ENCODE measurements around the gene SPATS2.
A peak's percentile ranks its signal among the peaks of the same experiment; 100 is the strongest.

SPATS2 gene

DNA sequence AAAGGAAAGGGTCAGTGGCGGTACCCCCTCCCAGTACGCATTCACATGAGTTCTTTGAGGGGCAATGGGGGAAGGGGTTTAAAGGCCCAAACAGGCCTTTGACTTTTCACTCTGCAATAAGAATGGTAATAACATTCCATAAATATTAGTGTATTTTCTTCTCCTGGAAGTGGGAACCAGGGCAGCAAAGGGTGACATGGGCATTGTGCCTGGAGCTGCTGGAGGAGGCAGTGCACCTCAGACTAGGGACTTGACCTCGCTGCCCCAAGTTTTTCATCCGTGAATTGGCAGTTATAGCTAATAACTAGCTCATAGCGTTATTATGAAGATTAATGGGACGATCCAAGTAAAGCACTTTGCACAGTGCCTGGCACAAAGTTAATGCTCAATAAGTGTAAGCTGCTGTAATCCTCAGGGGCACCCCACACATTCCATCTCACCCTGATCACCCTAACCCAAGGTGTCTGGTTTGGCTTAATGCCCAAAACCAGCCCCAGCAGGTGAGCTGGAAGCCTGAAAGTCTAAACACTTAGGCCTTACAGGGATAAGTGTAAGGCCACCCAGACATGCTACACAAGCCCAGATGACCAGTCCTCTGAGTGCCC lies 168.8 kb downstream of the SPATS2 start:
- TF ChIP-seq, protein P1, sequence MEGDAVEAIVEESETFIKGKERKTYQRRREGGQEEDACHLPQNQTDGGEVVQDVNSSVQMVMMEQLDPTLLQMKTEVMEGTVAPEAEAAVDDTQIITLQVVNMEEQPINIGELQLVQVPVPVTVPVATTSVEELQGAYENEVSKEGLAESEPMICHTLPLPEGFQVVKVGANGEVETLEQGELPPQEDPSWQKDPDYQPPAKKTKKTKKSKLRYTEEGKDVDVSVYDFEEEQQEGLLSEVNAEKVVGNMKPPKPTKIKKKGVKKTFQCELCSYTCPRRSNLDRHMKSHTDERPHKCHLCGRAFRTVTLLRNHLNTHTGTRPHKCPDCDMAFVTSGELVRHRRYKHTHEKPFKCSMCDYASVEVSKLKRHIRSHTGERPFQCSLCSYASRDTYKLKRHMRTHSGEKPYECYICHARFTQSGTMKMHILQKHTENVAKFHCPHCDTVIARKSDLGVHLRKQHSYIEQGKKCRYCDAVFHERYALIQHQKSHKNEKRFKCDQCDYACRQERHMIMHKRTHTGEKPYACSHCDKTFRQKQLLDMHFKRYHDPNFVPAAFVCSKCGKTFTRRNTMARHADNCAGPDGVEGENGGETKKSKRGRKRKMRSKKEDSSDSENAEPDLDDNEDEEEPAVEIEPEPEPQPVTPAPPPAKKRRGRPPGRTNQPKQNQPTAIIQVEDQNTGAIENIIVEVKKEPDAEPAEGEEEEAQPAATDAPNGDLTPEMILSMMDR (IDR thresholded peaks at IDR 0.05; ENCODE audit: control extremely low read depth, extremely low read depth, low read depth, missing control alignments), result no peak
- ChIA-PET POLR2A (interaction anchor here (0.7 kb wide), 1 partner anchor 187 kb away, joined by 3 read pairs; no protein-coding TSS in a partner anchor), CTCF (interaction anchor here (0.9 to 4.5 kb wide), 8 partner anchors 17 to 194 kb away, joined by 3 to 37 read pairs (median 5); partner anchors contain the start of gene SPATS2)
- DNase-seq (ENCODE audit: extremely low spot score), result no peak

DNA sequence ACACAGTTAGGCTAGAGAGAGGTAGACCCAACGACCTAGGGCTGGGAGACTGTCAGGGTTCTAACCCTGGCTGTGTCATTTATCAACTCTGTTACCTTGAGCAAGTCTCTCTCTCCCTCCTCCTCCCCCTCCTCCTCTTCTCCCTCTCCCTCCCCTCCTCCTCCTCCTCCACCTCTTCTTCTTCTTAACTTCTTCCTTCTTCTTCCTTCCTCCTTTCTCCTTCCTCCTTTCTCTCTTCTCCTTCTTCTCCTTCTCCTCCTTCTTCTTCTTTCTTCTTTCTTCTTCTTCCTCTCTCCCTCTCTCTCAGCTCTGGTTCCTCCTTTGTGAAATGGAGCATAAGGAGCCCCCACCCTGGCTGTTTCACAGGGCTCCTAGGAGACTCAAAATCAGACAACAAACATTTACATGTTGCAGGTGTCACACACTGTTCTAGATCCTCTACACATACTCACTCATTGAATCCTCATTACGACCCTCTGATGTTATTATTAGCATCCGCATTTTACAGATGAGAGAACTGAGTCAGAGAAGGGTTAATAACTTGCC lies 169.3 kb downstream of the SPATS2 start:
- POLR2A ChIA-PET, result no interaction called here
- CTCF ChIA-PET, result interaction anchor here (1.0 to 3.1 kb wide), 7 partner anchors 22 to 195 kb away, joined by 3 to 19 read pairs (median 7); partner anchors contain the start of gene SPATS2
- no peak for DNase-seq (ENCODE audit: extremely low spot score)
- TF ChIP-seq, protein P1 (IDR thresholded peaks at IDR 0.05; ENCODE audit: control extremely low read depth, extremely low read depth, low read depth, missing control alignments), result no peak

DNA sequence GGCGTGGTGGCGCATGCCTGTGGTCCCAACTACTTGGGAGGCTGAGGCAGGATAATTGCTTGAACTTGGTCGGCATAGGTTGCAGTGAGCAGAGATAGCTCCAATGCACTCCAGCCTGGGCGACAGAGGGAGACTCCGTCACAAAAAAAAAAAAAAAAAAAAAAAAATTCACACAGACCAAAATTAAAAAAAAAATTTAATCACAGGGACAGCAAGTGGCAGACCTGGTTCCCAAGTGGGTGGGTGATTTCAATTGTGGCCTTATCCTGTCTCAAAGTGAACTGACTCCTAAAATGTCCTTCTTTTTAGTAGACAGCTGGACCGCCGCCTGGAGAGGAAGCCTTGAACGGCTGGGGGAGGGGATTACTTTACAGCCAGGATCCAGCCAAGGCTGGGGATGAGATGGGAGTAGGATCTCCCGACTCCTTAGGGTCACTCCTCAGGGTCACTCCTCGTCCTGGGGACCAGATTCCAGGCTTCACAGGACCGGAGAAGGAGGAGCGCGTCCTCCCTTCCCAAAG lies 170.0 kb downstream of the SPATS2 start:
- DNase-seq (ENCODE audit: extremely low spot score), result no peak
- CTCF ChIA-PET, result interaction anchor here (1.0 to 2.9 kb wide), 10 partner anchors 12 to 248 kb away, joined by 3 to 11 read pairs (median 6); partner anchors contain the start of gene SPATS2
- TF ChIP-seq, protein P1 (IDR thresholded peaks at IDR 0.05; ENCODE audit: control extremely low read depth, extremely low read depth, low read depth, missing control alignments), result no peak
- POLR2A ChIA-PET, result interaction anchor here (0.7 kb wide), 1 partner anchor 77 kb away, joined by 4 read pairs; no protein-coding TSS in a partner anchor

DNA sequence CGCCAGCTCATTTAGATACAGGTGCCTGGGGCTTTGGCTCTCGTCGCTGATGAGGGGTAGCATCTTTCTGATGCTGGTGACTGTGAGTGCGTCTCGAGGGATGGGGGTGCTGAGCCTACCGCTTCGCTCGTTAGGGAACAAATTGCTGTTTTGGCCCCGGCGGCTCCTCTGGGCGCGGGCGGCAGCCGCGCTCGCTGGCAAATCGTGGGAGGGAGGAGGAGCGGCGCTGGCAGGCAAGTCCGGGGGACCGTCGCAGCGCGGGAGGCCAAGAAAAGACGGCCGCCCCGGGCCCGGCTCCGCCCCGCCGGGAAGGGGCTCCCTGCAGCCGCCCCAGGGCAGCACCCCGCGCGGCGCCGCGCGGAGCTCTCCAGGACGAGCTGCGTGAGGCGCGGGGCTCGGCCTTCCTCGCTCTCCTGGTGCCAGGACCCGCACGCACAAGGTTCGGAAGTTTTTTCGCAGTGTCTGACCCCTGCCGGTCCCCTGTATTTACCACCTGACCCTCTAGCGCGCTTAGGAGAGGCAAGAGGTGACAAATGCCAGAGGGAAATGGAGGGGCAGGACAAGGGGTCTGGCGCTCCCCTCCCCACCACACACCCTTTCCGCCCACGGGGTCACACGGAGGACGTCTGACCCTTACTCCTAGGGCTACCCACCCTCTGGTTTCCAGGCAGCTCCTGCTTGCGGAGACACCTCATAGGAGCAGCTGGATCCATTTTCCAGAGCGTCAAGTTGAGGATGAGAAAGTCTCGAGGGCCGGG lies 170.7 kb downstream of the SPATS2 start:
- CTCF ChIA-PET, result interaction anchor here (1.0 to 3.0 kb wide), 10 partner anchors 12 to 249 kb away, joined by 4 to 11 read pairs (median 8); partner anchors contain the start of gene SPATS2
- DNase-seq (ENCODE audit: extremely low spot score), result no peak
- POLR2A ChIA-PET, result interaction anchor here (0.7 kb wide), 1 partner anchor 78 kb away, joined by 4 read pairs; no protein-coding TSS in a partner anchor
- TF ChIP-seq, protein P1 (IDR thresholded peaks at IDR 0.05; ENCODE audit: control extremely low read depth, extremely low read depth, low read depth, missing control alignments), result peak; percentile 18

DNA sequence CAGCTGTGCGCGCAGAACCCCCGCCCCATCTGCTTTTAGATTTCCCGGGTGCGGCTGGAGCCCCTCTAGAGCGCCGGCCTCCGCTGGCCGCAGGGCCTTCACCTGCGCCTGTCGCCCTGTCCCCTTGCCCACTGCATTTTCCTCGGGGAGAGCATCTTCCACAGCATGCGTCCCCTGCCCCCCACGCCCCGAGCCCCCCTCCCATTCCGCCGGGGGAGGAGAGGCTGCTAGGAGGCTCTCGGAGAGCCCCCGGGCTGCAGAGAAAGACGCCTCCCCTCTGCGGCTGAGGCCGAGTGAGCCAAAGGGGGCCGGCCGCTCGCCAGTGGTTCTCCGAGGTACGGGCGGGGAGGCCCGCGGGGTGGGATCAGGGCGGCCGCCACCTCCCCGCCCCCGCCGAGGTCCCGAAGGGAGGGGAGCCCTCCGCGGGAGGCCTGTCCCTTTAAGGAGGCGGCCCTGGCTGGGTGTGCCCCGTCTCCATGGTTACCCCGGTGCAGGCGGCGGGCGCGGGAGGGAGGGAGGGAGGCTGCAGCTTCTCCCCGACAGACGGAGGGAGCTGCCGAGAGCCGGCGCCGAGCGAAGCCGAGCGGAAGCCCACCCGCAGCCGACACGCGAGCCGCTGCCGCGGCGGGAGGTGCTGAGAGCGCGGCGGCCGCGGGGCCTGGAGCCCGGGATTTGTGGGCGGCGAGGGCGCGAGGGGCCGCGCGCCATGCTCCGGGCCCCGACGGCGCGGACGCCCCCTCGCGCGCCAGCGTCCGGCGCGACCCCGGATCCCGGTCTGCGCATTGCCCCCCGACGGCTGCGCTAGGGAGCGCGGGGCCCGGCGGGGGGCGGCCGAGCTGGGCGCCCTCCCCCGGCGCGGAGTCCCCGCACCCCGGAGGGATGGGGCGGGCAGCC lies 171.5 kb downstream of the SPATS2 start, which contains the start of gene KCNH3:
TSS of gene KCNH3 (plus strand) at position 521 of the 894 bp plus-strand sequence. CDS start 387 bp downstream, outside the sequence.
- TF ChIP-seq, protein P1 (IDR thresholded peaks at IDR 0.05; ENCODE audit: control extremely low read depth, extremely low read depth, low read depth, missing control alignments), result no peak
- ChIA-PET CTCF (interaction anchor here (1.0 to 3.0 kb wide), 11 partner anchors 13 to 250 kb away, joined by 3 to 11 read pairs (median 7); partner anchors contain the start of gene SPATS2), POLR2A (no interaction called here)

More for the DNA sequence above, 171.5 kb downstream of the SPATS2 start, which contains the start of gene KCNH3:
- peak; percentile 94 for DNase-seq (ENCODE audit: extremely low spot score)

All from GM10248 (cell line).